ENCODE results near the gene MYBBP1A.

DNA sequence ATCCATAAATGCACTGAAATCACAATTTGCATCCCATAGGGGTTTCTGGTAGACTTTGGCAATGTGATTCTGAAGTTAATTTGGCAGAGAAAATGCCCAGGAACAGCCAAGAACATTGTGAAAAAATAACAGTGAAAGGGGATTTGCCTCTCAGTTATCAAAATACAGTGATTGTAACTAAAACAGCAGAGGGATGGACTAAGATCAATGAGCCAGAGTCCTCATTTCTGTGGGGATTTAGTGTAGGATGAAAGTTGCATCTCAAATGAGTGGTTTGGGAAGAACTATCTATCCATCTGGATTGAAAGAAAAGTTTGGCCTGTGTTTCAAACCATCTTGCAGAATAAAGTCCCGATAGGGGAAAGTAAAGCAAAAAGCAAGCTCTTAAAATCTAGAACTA, 28.1 kb downstream of the MYBBP1A start:
- TF ChIP-seq, protein P1, sequence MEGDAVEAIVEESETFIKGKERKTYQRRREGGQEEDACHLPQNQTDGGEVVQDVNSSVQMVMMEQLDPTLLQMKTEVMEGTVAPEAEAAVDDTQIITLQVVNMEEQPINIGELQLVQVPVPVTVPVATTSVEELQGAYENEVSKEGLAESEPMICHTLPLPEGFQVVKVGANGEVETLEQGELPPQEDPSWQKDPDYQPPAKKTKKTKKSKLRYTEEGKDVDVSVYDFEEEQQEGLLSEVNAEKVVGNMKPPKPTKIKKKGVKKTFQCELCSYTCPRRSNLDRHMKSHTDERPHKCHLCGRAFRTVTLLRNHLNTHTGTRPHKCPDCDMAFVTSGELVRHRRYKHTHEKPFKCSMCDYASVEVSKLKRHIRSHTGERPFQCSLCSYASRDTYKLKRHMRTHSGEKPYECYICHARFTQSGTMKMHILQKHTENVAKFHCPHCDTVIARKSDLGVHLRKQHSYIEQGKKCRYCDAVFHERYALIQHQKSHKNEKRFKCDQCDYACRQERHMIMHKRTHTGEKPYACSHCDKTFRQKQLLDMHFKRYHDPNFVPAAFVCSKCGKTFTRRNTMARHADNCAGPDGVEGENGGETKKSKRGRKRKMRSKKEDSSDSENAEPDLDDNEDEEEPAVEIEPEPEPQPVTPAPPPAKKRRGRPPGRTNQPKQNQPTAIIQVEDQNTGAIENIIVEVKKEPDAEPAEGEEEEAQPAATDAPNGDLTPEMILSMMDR (IDR thresholded peaks at IDR 0.05 in 8 of 11, conservative IDR thresholded peaks at IDR 0.05 in 3 of 11): no peak
- no peak for TF ChIP-seq POLR2A (IDR thresholded peaks at IDR 0.05)
